IMR-90 (cell line): ENCODE results near the gene CEP152. TPM values are rescaled to one million over a fixed set of nuclear protein-coding genes. Genes with fewer than 3 reads are reported as not detected.

Experiments used
- ATAC-seq: fragments of 200-7000 bp; cut with Tn5 transposase; 2 replicates; pipeline ENCODE4 v1.9.1; 2020; ENCODE audit warnings: low read depth, mild to moderate bottlenecking, moderate library complexity
- BruUV-seq: library from RNA; stranded (reverse); fragments of 400-500 nt; replicated peaks from 2 replicates; lab custom pipeline; 2021; lab: Mats Ljungman, UMichigan
- CTCF ChIA-PET: fragments of 300-600 bp; formaldehyde crosslinking; extraction: SDS; loops from one replicate; lab custom pipeline; 2021; ENCODE audit warnings: antibody characterized with exemption; lab: Yijun Ruan, JAX
- POLR2A ChIA-PET: fragments of 300-600 bp; sonication (Branson Sonifier 250); formaldehyde crosslinking; loops from one replicate; lab custom pipeline; 2022; ENCODE audit warnings: antibody characterized with exemption; ENCODE audit not compliant: unreplicated experiment; lab: Charles Lee
- DNase-seq: peaks from one replicate; pipeline ENCODE4 v3.0.0; 2013
- H2AFZ ChIP-seq: replicated peaks from 2 replicates; pipeline ENCODE3; 2013; ENCODE audit warnings: low read length, mild to moderate bottlenecking; ENCODE audit not compliant: poor library complexity
- H2AK5ac ChIP-seq: 2 replicates; pipeline ENCODE4 v1.6.1; 2013; ENCODE audit warnings: low read depth, low read length, inconsistent platforms
- H2AK9ac ChIP-seq: replicated peaks from 2 replicates; pipeline ENCODE3; 2013; ENCODE audit warnings: mild to moderate bottlenecking, low read depth, low read length, moderate library complexity; ENCODE audit not compliant: poor library complexity
- H2BK120ac ChIP-seq: 2 replicates; pipeline ENCODE4 v1.6.1; 2013; ENCODE audit warnings: low read depth, low read length, inconsistent platforms
- H2BK15ac ChIP-seq: 3 replicates; pipeline ENCODE4 v1.6.1; 2013; ENCODE audit warnings: low read depth, low read length, inconsistent platforms
- H2BK20ac ChIP-seq: 2 replicates; pipeline ENCODE4 v1.6.1; 2013; ENCODE audit warnings: low read depth, mild to moderate bottlenecking, inconsistent platforms, low read length, moderate library complexity
- H2BK5ac ChIP-seq: 2 replicates; pipeline ENCODE4 v1.6.1; 2013; ENCODE audit warnings: mild to moderate bottlenecking, low read depth, low read length, inconsistent platforms; ENCODE audit not compliant: poor library complexity, severe bottlenecking
- H3K14ac ChIP-seq: replicated peaks from 2 replicates; pipeline ENCODE4 v1.6.1; 2013; ENCODE audit warnings: low read depth, low read length, inconsistent platforms
- H3K18ac ChIP-seq: 2 replicates; pipeline ENCODE4 v1.6.1; 2013; ENCODE audit warnings: low read depth, low read length, control low read depth
- H3K23ac ChIP-seq: 2 replicates; pipeline ENCODE4 v1.6.1; 2013; ENCODE audit warnings: low read depth, low read length, inconsistent platforms
- H3K27ac ChIP-seq: 2 replicates; pipeline ENCODE4 v1.5.1; 2013; ENCODE audit warnings: mild to moderate bottlenecking, control low read depth, low read length; ENCODE audit not compliant: insufficient read depth
- H3K27me3 ChIP-seq: 2 replicates; pipeline ENCODE4 v1.6.1; 2013; ENCODE audit warnings: low read length; ENCODE audit not compliant: control insufficient read depth, insufficient read depth
- H3K36me3 ChIP-seq: 2 replicates; pipeline ENCODE4 v1.6.1; 2013; ENCODE audit warnings: low read length, mixed read lengths; ENCODE audit not compliant: control insufficient read depth, insufficient read depth
- H3K4ac ChIP-seq: 2 replicates; pipeline ENCODE4 v1.6.1; 2013; ENCODE audit warnings: low read depth, low read length, inconsistent platforms
- H3K4me1 ChIP-seq: 2 replicates; pipeline ENCODE4 v1.6.1; 2013; ENCODE audit warnings: low read length, mixed read lengths; ENCODE audit not compliant: control insufficient read depth, insufficient read depth
- H3K4me2 ChIP-seq: 2 replicates; pipeline ENCODE4 v1.6.1; 2013; ENCODE audit warnings: low read depth, mild to moderate bottlenecking, control low read depth, low read length, moderate library complexity
- H3K4me3 ChIP-seq: 2 replicates; pipeline ENCODE4 v1.5.1; 2013; ENCODE audit warnings: low read depth, mild to moderate bottlenecking, control low read depth, low read length, moderate library complexity; ENCODE audit not compliant: insufficient read depth
- H3K56ac ChIP-seq: 2 replicates; pipeline ENCODE4 v1.6.1; 2013; ENCODE audit warnings: low read length, inconsistent platforms; ENCODE audit not compliant: insufficient read depth; ENCODE audit errors: extremely low read depth
- H3K79me1 ChIP-seq, 2 experiments: 2 replicates each; pipeline ENCODE4 v1.6.1; 2013; ENCODE audit warnings: low read length in 2 of 2, inconsistent platforms in 1 of 2, low read depth in 1 of 2
- H3K9ac ChIP-seq: 2 replicates; pipeline ENCODE4 v1.6.1; 2013; ENCODE audit warnings: low read depth, low read length, control low read depth
- H3K9me1 ChIP-seq: 2 replicates; pipeline ENCODE4 v1.6.1; 2013; ENCODE audit warnings: low read length, inconsistent platforms; ENCODE audit not compliant: insufficient read depth
- H3K9me3 ChIP-seq: 2 replicates; pipeline ENCODE4 v1.6.1; 2013; ENCODE audit warnings: low read length; ENCODE audit not compliant: control insufficient read depth, insufficient read depth
- H4K20me1 ChIP-seq: 2 replicates; pipeline ENCODE4 v1.6.1; 2013; ENCODE audit warnings: low read length, inconsistent platforms; ENCODE audit not compliant: insufficient read depth
- H4K5ac ChIP-seq: 2 replicates; pipeline ENCODE4 v1.6.1; 2013; ENCODE audit warnings: mild to moderate bottlenecking, low read depth, low read length, control low read depth
- H4K8ac ChIP-seq, 2 experiments: 2 replicates each; pipeline ENCODE4 v1.6.1; 2013; ENCODE audit warnings: low read depth in 2 of 2, low read length in 2 of 2, control low read depth in 1 of 2, inconsistent platforms in 1 of 2
- H4K91ac ChIP-seq: 2 replicates; pipeline ENCODE4 v1.6.1; 2013; ENCODE audit warnings: low read depth, low read length, inconsistent platforms; ENCODE audit not compliant: insufficient read depth
- BHLHE40 ChIP-seq: fragments of 150-350 bp; IDR thresholded peaks from 2 replicates; pipeline ENCODE4 v1.6.1; 2016; ENCODE audit warnings: mild to moderate bottlenecking, low read depth, low read length
- CTCF ChIP-seq: conservative IDR thresholded peaks from 2 replicates; pipeline ENCODE4 v1.5.1; 2012; ENCODE audit warnings: mild to moderate bottlenecking, low read depth, low read length, improper control_type of control experiment
- FOS ChIP-seq: fragments of 150-350 bp; IDR thresholded peaks from 2 replicates; pipeline ENCODE4 v1.6.1; 2016; ENCODE audit warnings: low read depth, low read length
- MAFK ChIP-seq: IDR thresholded peaks from 2 replicates; pipeline ENCODE4 v1.6.1; 2012; ENCODE audit warnings: low read depth, low read length, improper control_type of control experiment
- MAZ ChIP-seq: IDR thresholded peaks from 2 replicates; pipeline ENCODE4 v1.6.1; 2012; ENCODE audit warnings: low read depth, mild to moderate bottlenecking, low read length, improper control_type of control experiment, moderate library complexity, borderline replicate concordance
- MXI1 ChIP-seq: IDR thresholded peaks from 2 replicates; pipeline ENCODE4 v1.6.1; 2012; ENCODE audit warnings: low read depth, mild to moderate bottlenecking, low read length, moderate library complexity, borderline replicate concordance
- NFE2L2 ChIP-seq: fragments of 150-350 bp; IDR thresholded peaks from 2 replicates; pipeline ENCODE4 v1.6.1; 2016; ENCODE audit warnings: low read depth, mild to moderate bottlenecking, low read length
- POLR2A ChIP-seq: IDR thresholded peaks from 2 replicates; pipeline ENCODE4 v1.6.1; 2012; ENCODE audit warnings: mild to moderate bottlenecking, low read depth, low read length
- RAD21 ChIP-seq: IDR thresholded peaks from 2 replicates; pipeline ENCODE4 v1.6.1; 2012; ENCODE audit warnings: low read length, improper control_type of control experiment
- RFX5 ChIP-seq: IDR thresholded peaks from 2 replicates; pipeline ENCODE4 v1.8.0; 2012; ENCODE audit warnings: low read depth, mild to moderate bottlenecking, low read length, moderate library complexity
- WGBS, 2 experiments: methylation state at CpG; one replicate each; pipeline versions ENCODE4 v1.1.5 to v1.1.7; 2013; ENCODE audit warnings: missing lambda C conversion rate in 2 of 2; ENCODE audit not compliant: insufficient read length in 1 of 2; ENCODE audit errors: extremely low coverage in 2 of 2; 5-methylcytosine and 5-hydroxymethylcytosine counted together
- dilution Hi-C: fragments of 300-500 bp; cut with HindIII; formaldehyde crosslinking; loops from one replicate; pipeline ENCODE4 v1.14.3; 2018; ENCODE audit warnings: low sequenced_read_pairs; ENCODE audit not compliant: unreplicated experiment
- in situ Hi-C: fragments of 300-500 bp; cut with MboI; formaldehyde crosslinking; loops from 3 replicates; pipeline ENCODE4 v1.14.3; 2019; ENCODE audit warnings: low sequenced_read_pairs, inconsistent platforms, mixed read lengths
- intact Hi-C: fragments of 100-400 bp; cut with micrococcal nuclease; formaldehyde crosslinking; loops from 2 replicates; pipeline ENCODE4 v1.10.0; 2022
- polyA plus RNA-seq, 3 experiments: library from polyadenylated mRNA; depleted of rRNA; stranded (reverse); fragments of >200 nt; gene quantifications; 2 replicates each; pipeline ENCODE4 v1.2.3, GENCODE V29; 2012; ENCODE audit warnings: low replicate concordance in 1 of 3
- total RNA-seq: library from RNA; depleted of rRNA; stranded (reverse); fragments of >200 nt; gene quantifications from 2 replicates; pipeline ENCODE4 v1.2.3, GENCODE V29; 2012
- TF ChIP-seq, protein P1 (sequence below): fragments of 150-350 bp; IDR thresholded peaks from 2 replicates; pipeline ENCODE4 v1.6.1; 2016; ENCODE audit warnings: low read depth, mild to moderate bottlenecking, low read length, moderate library complexity, borderline replicate concordance
- TF ChIP-seq, protein P2 (sequence below): fragments of 150-350 bp; IDR thresholded peaks from 2 replicates; pipeline ENCODE4 v1.6.1; 2017; ENCODE audit warnings: mild to moderate bottlenecking, antibody characterized with exemption, low read length, low read depth

The CEP152 gene
- total and polyA plus RNA-seq, 2 of the 4 experiments (the other 2 are of a cell fraction) = 2.1 to 7.3 TPM

DNA sequence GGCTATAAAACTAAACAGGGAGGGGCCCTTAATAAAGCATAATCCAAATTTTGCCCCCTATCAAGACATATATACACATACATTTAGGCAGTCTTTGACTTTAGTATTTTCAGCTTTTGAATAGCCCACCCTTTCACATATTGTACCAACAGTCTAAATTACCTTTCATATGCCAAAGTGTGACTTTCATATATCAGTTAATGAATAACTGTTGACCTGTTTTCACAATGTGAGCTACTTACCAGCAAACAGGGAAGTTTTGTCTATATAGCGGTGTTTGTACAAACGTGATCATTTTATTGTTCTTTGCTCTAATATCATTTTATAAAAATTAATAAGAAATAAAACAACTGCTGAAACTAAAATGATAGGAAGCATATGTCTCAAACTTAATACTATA is 28.0 kb downstream of the CEP152 start:
- Histone ChIP-seq H2BK15ac (no peak overlapping the region), H3K9ac (no peak overlapping the region), H3K4me1 (peaks cover 2% of the 10 kb centered on the region; the same call in 1 of the 2 replicates), H3K56ac (no peak overlapping the region), H4K20me1 (no peaks in the 10 kb centered on the region), H3K27me3 (no peaks in the 10 kb centered on the region), H3K9me3 (no peaks in the 10 kb centered on the region), H2BK20ac (no peak overlapping the region), H3K14ac (no peak overlapping the region), H3K9me1 (no peaks in the 10 kb centered on the region), H4K8ac (no peak overlapping the region), H2BK120ac (no peak overlapping the region), H2AK9ac (no peak overlapping the region), H4K91ac (no peak overlapping the region), H2AK5ac (no peak overlapping the region), H2BK5ac (no peak overlapping the region), H3K4me3 (no peak overlapping the region), H3K4me2 (no peak overlapping the region), H4K5ac (no peak overlapping the region), H3K79me1 (peaks cover 0 to 8% of the 10 kb centered on the region in 2 experiments; a peak in 2 of 4 replicates), H3K4ac (no peak overlapping the region), H3K36me3 (peaks cover 7% of the 10 kb centered on the region), H2AFZ (no peak overlapping the region), H3K23ac (no peak overlapping the region), H3K27ac (no peak overlapping the region), H3K18ac (no peak overlapping the region)
- TF ChIP-seq RFX5 (no peak), POLR2A (no peak), MXI1 (no peak), MAFK (no peak), CTCF (no peak), BHLHE40 (no peak), FOS (no peak), NFE2L2 (no peak), MAZ (no peak), RAD21 (no peak)
- TF ChIP-seq, protein P1, sequence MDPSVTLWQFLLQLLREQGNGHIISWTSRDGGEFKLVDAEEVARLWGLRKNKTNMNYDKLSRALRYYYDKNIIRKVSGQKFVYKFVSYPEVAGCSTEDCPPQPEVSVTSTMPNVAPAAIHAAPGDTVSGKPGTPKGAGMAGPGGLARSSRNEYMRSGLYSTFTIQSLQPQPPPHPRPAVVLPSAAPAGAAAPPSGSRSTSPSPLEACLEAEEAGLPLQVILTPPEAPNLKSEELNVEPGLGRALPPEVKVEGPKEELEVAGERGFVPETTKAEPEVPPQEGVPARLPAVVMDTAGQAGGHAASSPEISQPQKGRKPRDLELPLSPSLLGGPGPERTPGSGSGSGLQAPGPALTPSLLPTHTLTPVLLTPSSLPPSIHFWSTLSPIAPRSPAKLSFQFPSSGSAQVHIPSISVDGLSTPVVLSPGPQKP = no peak
- TF ChIP-seq, protein P2, sequence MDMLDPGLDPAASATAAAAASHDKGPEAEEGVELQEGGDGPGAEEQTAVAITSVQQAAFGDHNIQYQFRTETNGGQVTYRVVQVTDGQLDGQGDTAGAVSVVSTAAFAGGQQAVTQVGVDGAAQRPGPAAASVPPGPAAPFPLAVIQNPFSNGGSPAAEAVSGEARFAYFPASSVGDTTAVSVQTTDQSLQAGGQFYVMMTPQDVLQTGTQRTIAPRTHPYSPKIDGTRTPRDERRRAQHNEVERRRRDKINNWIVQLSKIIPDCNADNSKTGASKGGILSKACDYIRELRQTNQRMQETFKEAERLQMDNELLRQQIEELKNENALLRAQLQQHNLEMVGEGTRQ = no peak
- CTCF ChIA-PET = no interaction called here
- ATAC-seq = no peak
- WGBS, 2 experiments = no CpG with 5 or more reads among the region's 2 CpGs
- BruUV-seq = no TSS peak
- dilution Hi-C loops (no loop called here), intact Hi-C loops (no loop called here), in situ Hi-C loops (no loop called here)
- no peak for DNase-seq
- POLR2A ChIA-PET = no interaction called here
